ENCODE data around the gene LCE2C.
"Not testable (repeated sequence)": the region's sequence is repeated elsewhere in the genome, so short reads cannot be mapped to it uniquely, and the experiment has no call there.

Gene LCE2C, protein sequence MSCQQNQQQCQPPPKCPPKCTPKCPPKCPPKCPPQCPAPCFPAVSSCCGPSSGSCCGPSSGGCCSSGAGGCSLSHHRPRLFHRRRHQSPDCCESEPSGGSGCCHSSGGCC

DNA sequence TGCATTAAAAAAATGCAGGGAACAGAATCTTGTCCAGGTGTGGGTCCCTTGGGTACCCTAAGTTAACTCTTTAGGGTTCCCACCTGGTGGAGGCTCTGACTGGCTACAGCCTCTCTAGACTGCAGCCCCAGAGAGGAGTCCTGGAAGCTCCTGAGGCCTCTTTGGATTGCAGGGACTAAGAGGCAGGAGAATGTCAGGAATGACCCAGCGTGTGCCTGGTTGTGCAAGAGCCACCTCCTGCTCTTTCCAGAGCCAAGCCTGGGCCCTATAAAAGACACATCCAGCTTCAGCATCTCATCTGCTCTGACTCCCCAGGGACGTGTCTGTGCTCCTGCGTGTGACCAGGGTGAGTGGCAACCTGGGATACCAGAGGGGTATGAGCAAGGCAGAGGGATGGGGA is at the start of gene LCE2C:
LCE2C (plus strand) TSS at position 297 of the 400 bp plus-strand sequence. CDS start 737 bp downstream, outside the sequence.
- not testable (repeated sequence) for H3K27ac Mint-ChIP-seq; H3K27me3 Mint-ChIP-seq (ENCODE audit: low read depth); H3K36me3 Mint-ChIP-seq (ENCODE audit: low read depth); H3K4me1 Mint-ChIP-seq; H3K4me3 Mint-ChIP-seq
- H3K9me3 Mint-ChIP-seq: peaks cover 35% of the 10 kb centered on the region

DNA sequence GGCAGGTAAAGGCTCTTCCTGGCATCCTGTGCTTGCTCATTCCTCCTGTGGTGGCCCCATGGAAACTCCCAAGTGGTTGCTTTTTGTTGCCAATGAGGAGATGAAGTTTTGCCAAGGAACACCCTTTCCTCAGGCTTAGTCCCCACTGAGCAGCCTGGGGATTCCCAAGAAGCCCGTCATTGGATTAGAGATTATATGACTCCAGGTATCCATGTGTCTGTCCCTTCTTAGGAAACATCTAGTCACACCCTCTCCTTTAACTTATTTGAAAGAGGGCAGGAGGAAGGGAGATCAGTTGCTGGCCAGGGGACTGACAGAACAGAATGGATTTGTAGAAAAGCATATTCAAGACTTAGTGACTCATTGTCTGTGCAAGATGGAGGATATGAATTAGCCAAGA is 48.3 kb upstream of the LCE2C start:
- Mint-ChIP-seq H3K27me3 (ENCODE audit: low read depth) (no peaks in the 10 kb centered on the region), H3K9me3 (peaks cover 54% of the 10 kb centered on the region), H3K4me1 (no peaks in the 10 kb centered on the region), H3K36me3 (ENCODE audit: low read depth) (no peaks in the 10 kb centered on the region), H3K4me3 (no peak overlapping the region), H3K27ac (no peak overlapping the region)
- no peak for TF ChIP-seq CTCF (IDR thresholded peaks at IDR 0.05; ENCODE audit: unreplicated experiment in 3 of 3)

DNA sequence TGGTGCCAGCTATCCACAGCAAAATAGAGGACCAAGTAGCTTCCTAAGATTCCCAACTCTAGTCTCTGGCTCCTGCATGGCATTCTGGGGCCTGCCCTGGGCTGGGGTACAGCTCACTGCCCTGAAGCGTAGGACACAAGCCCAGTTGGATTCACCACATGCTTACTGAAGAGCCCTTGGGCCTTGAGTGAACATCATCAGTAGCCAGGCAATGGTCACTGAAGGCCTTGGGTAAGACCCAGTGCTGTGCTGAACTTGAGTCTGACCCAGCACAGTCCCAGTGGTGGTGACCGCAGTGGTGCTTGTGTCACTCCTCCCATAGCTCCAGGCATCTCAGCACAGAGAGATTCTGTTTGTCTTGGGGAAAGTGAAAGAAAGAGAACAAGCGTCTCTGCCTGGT is 44.5 kb upstream of the LCE2C start:
- no peaks in the 10 kb centered on the region for H3K27me3 Mint-ChIP-seq (ENCODE audit: low read depth)
- no peaks in the 10 kb centered on the region for H3K4me1 Mint-ChIP-seq
- TF ChIP-seq CTCF (IDR thresholded peaks at IDR 0.05; ENCODE audit: unreplicated experiment in 3 of 3): no peak
- H3K4me3 Mint-ChIP-seq: no peak overlapping the region
- H3K9me3 Mint-ChIP-seq: peaks cover 54% of the 10 kb centered on the region
- H3K36me3 Mint-ChIP-seq (ENCODE audit: low read depth): no peaks in the 10 kb centered on the region
- no peak overlapping the region for H3K27ac Mint-ChIP-seq

DNA sequence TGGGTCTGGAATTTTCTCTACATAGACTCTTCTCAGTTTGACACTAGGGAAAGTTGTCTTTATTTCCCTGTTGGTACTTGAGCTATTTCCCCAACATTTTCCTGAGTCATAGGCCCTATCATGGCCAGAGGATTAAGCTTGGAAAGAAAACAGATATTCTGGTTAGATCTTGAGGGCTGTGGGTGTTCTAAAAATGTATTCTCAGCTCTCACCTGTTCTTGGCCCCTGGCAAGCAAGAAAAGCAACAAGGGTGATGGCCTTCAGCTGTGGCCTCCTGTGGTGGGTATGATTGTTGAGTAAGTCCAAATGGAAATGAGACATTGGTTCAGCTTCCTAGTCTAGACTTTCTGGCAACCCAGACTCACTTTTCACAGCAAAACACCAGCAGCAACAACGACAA is 34.7 kb upstream of the LCE2C start:
- no peak for TF ChIP-seq CTCF (IDR thresholded peaks at IDR 0.05; ENCODE audit: unreplicated experiment in 3 of 3)
- Mint-ChIP-seq H3K4me1 (no peaks in the 10 kb centered on the region), H3K9me3 (peaks cover 37% of the 10 kb centered on the region), H3K36me3 (ENCODE audit: low read depth) (no peaks in the 10 kb centered on the region), H3K27me3 (ENCODE audit: low read depth) (no peaks in the 10 kb centered on the region), H3K27ac (no peak overlapping the region), H3K4me3 (no peak overlapping the region)

- H3K36me3 Mint-ChIP-seq (ENCODE audit: low read depth): no peaks in the 10 kb centered on the region
- H3K27ac Mint-ChIP-seq: no peak overlapping the region
- no peak overlapping the region for H3K4me3 Mint-ChIP-seq
- H3K9me3 Mint-ChIP-seq: peaks cover 45% of the 10 kb centered on the region
- no peak for TF ChIP-seq CTCF (IDR thresholded peaks at IDR 0.05; ENCODE audit: unreplicated experiment in 3 of 3)
- no peaks in the 10 kb centered on the region for H3K4me1 Mint-ChIP-seq
- no peaks in the 10 kb centered on the region for H3K27me3 Mint-ChIP-seq (ENCODE audit: low read depth)
Observed at GRCh38 chr1:152643945-152644344, 31.1 kb upstream of the LCE2C start.

GRCh38 chr1:152645146-152645545 is 29.9 kb upstream of the LCE2C start:
- Mint-ChIP-seq H3K36me3 (ENCODE audit: low read depth) (no peaks in the 10 kb centered on the region), H3K9me3 (peaks cover 37% of the 10 kb centered on the region), H3K27ac (no peak overlapping the region), H3K4me1 (no peaks in the 10 kb centered on the region), H3K27me3 (ENCODE audit: low read depth) (no peaks in the 10 kb centered on the region), H3K4me3 (no peak overlapping the region)
- TF ChIP-seq CTCF (IDR thresholded peaks at IDR 0.05; ENCODE audit: unreplicated experiment in 3 of 3): no peak

Measured in nephron (organoid).